Skin epidermis (tissue), 12 donors: ENCODE measurements around the gene SOX10.

Experiments used
- H3K27ac ChIP-seq, 21 experiments: fragments of 200-600 bp; sonication (generic) in 11 of 21; one replicate each; pipeline ENCODE4 v1.5.0; 2020; ENCODE audit warnings: mild to moderate bottlenecking in 3 of 21, inconsistent platforms in 2 of 21, moderate library complexity in 2 of 21
- H3K4me3 ChIP-seq, 7 experiments: fragments of 200-600 bp; sonication (generic) in 2 of 7; one replicate each; pipeline ENCODE4 v1.5.0; 2020; ENCODE audit warnings: inconsistent platforms in 2 of 7, mild to moderate bottlenecking in 2 of 7, moderate library complexity in 1 of 7

Gene SOX10

DNA sequence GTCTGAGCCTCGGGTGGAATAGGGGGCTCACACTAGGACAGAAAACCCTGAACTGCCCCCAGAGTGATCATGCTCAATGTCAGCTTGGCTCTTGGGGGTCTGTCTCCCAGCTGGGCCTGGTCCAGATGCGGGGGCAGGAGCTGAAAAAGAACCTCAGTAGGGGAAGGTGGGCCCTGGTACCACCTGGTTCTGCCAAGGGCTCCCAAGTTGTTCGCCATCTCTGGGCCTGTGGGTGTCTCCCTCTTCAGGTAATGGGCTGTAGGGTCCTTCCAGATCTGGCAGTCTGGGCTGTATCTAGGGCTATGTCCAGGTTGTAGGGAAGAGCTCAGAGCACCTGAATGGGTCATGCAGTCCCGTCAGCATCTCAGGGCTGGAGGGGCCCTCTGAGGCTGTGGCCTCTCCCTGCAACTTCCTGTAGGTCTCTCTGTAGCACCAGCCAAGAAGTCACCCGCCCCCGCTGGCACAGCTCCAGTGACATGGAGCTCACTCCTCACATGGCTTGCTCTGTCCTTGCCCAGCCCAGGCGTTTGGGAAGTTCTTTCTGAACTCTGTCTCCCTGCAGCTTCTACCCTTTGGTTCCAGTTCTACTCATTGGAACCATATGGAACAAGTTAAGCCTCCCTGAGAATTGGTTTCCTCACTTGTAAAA is 33.0 kb upstream of the SOX10 start:
- Histone ChIP-seq H3K4me3 (no peak overlapping the region), H3K27ac (peak overlapping the region in 20 of 21 experiments; percentile 39 to 90 (median 78))

DNA sequence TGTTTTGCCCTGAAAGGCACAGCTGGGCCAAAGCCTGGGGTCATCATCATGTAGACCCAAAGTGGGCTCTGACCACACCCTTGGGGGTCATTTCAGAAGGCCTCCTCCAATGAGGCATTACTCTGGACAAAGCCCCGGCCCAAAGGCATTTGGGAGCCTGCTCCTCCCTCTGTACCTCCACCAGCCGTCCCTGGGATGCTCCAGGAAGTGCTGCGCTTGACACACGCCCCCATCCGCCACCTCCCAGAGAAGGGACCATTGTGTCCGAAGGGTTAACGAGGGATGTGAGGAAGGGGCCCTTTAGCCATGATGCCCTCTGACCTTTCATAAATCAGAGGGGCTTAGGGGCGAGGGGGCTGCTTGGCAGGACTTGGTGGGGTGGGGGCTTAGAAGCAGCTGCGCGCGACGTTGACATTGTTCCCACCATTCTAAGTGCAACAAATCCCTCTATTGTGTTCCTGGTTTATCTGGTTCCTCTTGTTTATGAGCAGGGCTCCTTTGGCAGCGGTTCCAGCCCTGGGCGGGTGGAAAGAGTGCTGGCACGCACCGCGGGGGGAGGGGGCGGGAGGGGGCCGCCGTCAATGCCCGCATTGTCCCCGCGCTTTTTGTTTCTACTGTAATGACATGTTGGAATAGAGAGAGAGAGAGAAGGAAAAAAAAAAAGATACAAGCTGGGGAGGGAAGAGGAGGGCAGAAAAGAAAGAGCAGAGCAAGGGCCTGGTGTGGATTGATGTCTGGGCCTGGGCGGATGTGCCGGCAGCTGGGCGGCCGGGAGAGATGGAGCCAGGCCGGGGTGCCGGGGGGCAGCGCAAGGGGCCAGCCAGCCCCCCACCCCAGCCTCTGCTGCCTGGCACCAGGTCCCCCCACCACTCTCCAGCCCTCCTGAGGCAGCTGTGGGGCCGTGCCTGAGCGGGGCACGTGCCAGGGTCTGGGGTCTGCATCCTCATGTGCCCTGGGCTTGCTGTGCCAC is 32.1 kb upstream of the SOX10 start:
- H3K4me3 ChIP-seq = peak overlapping the region in 1 of 7 experiments; percentile 13
- H3K27ac ChIP-seq = peak overlapping the region in 20 of 21 experiments; percentile 39 to 90 (median 78)

DNA sequence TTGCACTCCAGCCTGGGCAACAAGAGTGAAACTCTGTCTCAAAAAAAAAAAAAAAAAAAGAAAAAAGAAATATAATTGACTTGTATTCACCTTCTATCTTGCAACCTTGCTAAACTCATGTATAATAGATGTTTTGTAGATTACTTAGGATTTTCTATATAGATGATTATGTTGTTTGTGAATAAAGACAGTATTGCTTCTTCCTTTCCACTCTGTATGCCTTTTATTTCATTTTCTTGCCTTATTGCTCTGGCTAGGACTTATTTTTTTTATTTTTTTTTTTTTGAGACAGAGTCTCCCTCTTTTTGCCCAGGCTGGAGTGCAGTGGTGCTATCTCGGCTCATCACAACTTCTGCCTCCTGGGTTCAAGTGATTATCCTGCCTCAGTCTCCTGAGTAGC is 29.7 kb upstream of the SOX10 start:
- Histone ChIP-seq H3K27ac (no peak overlapping the region), H3K4me3 (no peak overlapping the region)

DNA sequence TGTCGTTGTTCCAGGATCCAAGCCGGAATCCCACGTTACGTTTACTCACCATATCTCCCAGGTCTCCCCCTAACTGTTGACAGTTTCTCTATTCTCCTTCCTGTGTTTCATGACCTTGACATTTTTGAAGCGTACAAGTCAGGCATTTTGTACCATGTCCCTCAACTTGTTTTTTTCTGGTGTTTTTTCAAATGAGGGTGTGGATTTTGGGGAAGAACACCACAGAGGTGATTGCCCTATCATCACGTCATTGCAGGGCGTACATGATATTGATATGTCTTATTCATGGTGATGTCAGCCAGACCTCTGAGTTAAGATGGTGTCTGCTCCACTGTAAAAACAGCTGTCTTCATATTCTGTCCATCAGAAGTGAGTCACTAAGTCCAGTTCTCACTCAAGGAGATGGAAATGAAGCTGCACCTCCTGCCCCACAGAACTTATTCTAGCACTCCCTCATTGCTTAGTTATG is 28.3 kb upstream of the SOX10 start:
- no peak overlapping the region for H3K4me3 ChIP-seq
- H3K27ac ChIP-seq = no peak overlapping the region

DNA sequence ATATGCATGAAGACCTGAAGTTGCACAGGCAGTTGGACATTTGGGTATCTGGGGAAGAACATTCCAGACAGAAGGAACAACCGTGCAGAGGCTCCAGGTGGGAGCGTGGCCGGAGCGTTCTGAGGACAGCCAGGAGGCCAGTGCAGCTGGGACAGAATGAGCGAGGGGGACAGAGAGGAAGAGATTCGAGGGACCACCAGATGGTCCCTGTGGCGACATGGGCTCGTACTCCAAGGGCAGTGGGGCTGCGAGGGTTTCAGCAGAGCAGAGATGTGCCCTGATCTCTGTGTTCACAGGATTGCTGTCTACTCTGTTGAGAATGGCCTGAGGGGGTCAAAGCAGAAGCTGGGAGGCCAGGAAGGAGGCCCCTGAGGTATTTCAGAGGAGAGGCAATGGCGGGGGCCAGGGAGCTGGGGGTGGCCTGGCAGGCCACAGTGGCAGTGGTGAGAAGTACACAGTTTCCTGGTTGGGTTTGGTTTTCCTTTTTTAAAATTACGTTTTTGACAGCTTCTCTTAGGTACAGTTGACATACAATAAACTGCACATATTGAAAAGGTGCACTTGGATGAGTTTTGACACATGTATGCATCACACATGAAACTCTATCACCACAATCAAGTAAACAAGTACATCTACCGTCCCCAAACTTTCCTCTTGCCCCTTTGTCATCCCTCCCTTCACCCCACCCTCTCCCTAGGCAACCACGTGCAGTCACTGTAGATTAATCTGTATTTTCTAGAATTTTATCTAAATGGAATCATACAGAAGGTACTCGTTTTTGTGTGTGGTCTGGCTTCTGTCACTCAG is 24.8 kb upstream of the SOX10 start:
- Histone ChIP-seq H3K4me3 (no peak overlapping the region), H3K27ac (peak overlapping the region in 1 of 21 experiments; percentile 31)

DNA sequence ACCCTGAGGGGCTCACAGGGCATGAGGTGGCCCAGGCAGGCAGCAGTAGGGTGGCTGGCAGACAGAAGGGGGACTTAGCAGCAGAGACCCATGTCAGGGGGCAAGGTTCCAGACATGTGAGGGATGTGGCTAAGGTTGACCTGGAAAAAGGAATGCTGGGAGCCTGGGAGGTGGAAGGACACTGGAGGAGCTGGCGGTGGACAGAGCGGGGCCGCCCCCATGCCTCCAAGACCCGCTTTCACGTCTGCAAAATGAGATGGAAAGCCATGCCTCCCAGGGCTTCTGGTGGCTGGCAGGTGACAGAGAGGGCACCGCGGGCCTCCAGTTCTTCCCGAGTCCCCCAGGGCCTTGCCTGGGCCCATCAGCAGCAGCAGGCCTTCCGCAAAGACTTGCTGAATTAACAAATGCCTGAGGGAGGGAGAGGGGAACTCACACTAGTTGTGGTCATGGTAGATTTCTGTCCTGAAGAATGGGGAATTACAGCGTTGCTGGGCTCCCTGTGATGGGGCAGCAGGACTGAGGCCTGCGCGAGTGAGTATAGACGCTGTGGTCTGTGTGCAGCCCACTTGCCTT is 23.1 kb upstream of the SOX10 start:
- peak overlapping the region in 1 of 21 experiments; percentile 13 for H3K27ac ChIP-seq
- H3K4me3 ChIP-seq = no peak overlapping the region

DNA sequence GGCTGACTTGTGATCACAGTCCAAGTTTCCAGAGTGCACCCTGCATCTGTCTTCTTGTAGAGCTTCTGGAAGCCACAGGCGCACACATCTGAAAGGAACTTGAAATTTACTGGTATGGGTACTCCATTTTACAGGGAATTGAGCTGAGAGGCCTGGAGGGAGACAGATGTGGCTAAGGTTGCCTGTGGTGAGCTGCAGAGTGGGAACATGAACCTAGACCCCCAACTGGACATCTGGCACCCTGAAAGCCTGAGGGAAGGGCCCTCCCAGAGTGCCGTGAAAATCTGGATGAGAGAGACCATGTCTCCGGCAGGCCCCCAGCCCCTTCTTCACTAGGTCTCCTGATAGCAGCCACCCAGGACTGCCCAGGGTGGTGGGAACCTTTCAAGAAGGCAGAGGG is 22.6 kb upstream of the SOX10 start:
- Histone ChIP-seq H3K4me3 (no peak overlapping the region), H3K27ac (peak overlapping the region in 1 of 21 experiments; percentile 13)

DNA sequence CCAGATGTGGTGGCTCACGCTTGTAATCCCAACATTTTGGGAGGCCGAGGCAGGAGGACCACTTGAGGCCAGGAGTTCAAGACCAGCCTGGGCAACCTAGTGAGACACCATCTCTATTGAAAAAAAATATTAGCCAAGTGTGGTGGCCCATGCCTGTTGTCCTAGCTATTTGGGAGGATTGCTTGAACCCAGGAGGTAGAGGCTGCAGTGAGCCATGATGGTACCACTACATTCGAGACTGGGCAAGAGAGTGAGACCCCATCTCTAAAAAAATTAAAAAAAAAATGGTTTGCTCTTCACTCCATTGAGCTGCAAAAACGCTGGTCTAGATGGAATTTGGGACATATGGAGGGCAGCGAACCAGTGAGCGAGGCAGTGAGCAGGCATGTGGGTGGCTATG is 21.6 kb upstream of the SOX10 start:
- Histone ChIP-seq H3K27ac (no peak overlapping the region), H3K4me3 (no peak overlapping the region)

DNA sequence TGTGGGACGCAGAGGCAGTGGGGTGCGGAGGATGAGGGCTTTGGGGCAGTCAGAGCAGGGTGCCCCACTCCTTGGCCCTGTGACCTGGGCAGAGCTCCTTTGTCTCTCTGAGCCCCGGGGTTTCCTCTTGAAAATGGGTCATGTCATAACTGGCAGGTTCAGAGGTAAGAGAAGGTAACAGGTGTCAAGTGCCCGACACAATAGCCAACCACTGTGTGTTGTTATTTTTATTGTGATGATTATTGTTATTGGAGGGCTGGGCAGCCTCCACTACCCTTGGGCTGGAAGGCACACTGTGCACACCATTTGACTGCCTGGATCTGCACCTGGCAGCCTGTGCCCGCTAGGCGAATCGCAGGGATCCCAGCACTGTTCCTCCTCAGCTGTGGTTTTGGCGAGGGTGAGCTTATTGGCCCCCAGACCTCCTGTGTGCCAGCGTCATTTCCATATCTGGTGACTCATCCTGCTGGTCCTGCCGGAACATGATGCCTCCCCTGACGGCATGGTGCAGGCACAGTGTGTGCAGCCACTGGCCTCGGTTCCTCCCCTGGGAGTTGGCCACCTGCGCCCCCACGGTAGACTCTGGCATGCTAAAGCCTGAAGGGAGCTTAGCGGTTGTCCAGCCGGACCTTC is 15.4 kb upstream of the SOX10 start:
- Histone ChIP-seq H3K4me3 (no peak overlapping the region), H3K27ac (peak overlapping the region in 8 of 21 experiments; percentile 15 to 67 (median 46))

DNA sequence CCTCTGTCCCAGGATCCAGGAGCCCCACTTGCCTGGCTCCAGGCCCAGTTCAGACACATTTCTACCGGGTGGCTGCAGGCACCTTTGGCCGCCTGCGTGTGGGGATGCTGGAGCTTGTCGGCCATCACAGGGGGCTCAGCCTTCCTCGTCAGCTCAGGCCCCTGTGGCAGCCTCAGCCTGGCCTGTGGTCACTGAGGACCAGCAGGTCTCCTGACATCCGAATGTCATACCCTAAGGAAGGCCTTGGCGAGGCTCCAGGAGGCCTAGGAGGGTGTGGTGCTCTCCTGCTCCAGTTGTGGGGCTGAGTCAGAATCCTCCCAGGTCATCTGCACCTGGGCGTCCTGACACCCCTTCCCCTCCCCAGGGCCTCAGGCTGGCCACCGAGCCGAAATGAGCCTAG is 14.9 kb upstream of the SOX10 start:
- H3K4me3 ChIP-seq = no peak overlapping the region
- H3K27ac ChIP-seq = peak overlapping the region in 8 of 21 experiments; percentile 6 to 67 (median 44)

DNA sequence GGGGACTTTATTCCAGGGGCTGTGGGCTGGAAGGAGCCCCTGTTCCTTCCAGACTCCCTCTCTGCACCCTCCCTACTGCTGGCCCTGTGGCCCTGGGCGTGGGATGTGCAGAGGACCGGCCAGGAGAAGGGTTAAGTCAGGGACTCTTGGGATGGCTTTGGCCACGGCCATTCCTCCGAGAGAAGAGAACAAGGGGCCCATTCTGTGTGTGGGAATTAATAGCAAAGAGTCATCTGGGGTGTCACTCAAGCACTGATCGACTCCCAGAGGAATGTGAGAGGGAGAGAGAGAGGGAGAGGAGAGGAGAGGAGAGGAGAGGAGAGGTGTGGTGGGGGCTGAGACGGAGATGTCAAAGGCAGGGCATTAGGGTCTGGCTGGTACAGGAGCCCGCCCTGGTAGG is 14.2 kb upstream of the SOX10 start:
- no peak overlapping the region for H3K4me3 ChIP-seq
- peak overlapping the region in 8 of 21 experiments; percentile 6 to 67 (median 42) for H3K27ac ChIP-seq

DNA sequence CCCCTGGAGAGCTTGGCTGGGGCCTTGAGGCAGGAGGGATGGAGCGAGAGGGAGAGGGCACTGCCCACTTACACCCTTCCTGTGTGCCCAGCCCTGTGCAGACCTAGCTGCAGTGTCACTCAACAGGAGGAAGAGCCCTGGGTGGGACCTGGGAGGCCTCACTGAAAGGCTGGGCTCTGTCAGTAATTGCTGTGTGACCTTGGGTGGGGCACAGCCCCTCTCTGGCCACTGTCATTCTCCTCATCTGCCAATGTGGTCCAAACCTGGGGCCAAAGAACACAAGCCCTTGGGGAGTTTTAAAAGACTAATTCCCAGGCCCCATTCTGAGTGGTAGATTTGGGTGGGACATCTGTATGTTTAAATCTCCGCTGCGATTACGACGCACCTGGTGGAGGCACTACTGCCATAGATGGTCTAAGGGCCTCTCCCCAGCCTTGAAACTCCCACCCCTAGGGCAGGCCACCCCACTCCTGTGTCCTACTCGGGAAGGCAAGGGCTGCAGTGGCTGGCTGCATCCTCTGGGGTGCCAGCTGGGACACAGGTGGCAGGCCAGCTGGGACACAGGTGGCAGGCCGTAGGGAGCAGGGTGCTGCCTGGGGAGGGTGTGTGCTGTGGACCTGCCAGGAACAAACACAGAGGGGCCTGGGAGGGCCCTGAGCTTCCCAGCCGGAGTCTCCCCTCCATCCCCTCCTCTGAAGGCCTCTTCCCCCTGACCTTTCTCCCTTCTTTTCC is 12.3 kb upstream of the SOX10 start:
- Histone ChIP-seq H3K27ac (peak overlapping the region in 9 of 21 experiments; percentile 13 to 75 (median 32)), H3K4me3 (no peak overlapping the region)

DNA sequence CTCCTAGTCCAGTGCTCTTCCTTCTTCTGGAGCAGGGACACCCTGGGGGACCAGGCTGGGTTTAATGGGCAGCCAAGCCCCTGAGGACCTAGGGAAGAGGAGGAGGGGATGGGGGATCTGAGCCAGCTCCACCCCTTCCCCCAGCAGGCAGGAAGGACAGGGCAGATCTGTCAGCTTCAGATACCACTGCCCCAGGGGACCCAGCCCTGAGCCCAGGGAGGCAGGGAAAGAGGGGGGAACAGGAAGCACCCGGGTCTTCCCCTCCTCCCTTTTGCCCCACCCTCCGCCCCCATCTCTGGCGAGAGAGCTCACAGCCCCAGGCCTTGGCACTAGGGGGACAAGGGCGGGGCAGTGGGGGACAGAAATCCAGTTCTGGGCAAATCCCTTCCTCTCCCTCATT is 11.7 kb upstream of the SOX10 start:
- Histone ChIP-seq H3K27ac (peak overlapping the region in 9 of 21 experiments; percentile 13 to 75 (median 31)), H3K4me3 (no peak overlapping the region)

DNA sequence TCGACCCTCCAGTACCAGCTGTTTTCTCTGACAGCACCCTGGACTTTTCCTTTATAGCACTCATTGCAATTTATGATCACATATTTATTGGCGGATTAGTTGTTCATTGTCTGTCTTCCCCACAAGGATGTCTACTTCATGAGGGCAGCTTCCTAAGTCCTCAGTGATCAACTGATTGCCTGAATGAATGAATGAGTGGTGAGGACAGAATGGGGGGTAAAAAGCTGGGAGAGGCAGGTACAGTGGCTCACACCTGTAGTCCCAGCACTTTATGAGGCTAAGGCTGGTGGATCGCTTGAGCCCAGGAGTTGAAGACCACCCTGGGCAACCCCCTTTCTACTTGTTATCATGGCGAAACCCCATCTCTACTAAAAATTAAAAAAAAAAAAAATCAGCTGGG is 11.1 kb upstream of the SOX10 start:
- H3K27ac ChIP-seq = peak overlapping the region in 2 of 21 experiments; percentile 27 to 75

DNA sequence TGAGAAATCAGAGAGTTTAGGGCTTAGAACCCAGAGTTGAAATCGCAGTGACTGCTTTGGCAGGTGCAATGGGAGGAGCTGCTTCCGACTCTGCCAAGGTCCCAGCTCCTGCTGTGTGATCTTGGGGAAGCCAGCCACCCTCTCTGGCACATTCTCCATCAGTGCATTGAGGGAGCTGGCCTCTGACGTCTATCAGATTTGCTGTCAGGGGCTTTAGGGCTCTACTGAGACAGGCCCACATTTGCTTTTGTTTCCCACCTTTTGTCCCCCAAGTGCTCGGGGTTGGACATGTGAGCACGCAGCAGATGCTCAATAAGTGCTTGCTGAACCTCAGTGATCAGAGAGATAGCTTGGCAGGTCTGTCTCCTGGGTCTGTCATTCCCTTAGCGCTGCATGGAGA is 10.6 kb upstream of the SOX10 start:
- peak overlapping the region in 1 of 21 experiments; percentile 11 for H3K27ac ChIP-seq
- H3K4me3 ChIP-seq = no peak overlapping the region

More for the DNA sequence above, 11.1 kb upstream of the SOX10 start:
- H3K4me3 ChIP-seq = no peak overlapping the region

DNA sequence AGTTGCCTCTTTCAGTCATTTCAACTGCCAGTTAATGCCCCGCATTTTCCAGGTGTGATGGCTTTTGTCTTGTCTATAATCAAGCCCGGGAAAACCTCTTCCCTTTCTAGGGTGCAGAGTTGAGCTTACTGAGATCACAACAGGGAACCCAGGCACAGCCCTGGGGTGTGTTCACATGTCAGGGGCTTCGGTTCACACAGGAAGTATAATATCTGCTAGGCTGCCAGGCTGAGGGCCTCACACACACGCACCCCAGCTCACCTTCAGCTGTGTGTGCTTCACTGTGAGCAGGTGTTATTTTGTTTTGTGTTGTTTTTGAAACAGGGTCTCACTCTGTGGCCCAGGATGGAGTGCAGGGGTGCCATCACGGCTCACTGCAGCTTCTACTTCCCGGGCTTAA is 9.7 kb upstream of the SOX10 start:
- Histone ChIP-seq H3K4me3 (no peak overlapping the region), H3K27ac (no peak overlapping the region)

DNA sequence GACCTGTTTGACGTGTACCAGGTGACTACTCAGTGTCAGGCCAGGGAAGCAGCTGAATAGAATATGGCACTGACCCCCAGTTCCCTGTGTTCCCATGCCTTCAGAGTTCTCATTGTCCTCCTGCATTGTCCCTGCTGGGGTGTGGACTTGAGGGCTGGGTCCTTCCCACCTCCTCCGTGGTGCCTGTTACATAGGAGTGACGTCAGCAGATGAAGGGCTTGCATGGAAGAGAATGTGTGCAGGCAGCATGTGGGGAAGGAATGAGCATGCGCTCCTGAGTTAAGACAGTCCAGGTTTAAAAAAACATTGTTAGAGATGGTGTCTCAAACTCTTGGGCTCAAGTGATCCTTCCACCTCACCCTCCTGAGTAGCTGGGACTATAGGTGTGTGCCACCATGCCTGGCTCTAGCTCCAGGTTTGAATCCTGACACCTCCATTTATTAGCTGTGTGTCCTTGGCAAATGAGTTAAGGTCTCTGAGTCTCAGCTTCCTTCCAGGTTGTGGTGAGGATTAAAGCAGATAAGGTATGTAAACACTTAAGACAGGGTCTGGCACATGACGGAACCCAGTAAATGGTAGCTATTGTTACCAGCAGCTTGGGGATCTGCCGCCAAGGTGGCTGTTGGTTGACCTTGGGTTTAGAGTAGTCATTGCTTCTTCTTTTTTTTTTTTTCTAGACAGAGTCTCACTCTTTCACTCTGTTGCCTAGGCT is 7.5 kb upstream of the SOX10 start:
- no peak overlapping the region for H3K4me3 ChIP-seq
- H3K27ac ChIP-seq = no peak overlapping the region

DNA sequence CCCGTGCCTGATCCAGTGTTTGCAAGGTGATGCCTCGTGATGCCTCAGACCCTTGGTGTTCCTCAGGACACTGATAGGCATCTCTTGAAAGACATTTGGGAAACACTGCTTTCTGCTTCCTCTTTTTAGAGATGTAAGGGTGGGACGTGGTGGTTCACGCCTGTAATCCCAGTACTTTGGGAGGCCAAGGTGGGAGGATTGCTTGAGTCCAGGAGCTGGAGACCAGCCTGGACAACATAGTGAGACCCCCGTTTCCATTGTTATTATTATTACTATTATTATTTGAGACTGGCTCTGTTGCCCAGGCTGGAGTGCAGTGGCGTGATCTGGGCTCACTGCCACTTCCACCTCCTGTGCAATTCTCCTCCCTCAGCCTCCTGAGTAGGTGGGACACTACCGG is 6.5 kb upstream of the SOX10 start:
- H3K27ac ChIP-seq = peak overlapping the region in 1 of 21 experiments; percentile 13

More for the DNA sequence above, 6.5 kb upstream of the SOX10 start:
- H3K4me3 ChIP-seq = no peak overlapping the region
